ENCODE results near the gene PWWP2B. TPM values are rescaled to one million over a fixed set of nuclear protein-coding genes. Genes with fewer than 3 reads are reported as not detected.

The PWWP2B gene
- total RNA-seq, 2 donors from 2014 or later, result 33.8 to 61.0 TPM

DNA sequence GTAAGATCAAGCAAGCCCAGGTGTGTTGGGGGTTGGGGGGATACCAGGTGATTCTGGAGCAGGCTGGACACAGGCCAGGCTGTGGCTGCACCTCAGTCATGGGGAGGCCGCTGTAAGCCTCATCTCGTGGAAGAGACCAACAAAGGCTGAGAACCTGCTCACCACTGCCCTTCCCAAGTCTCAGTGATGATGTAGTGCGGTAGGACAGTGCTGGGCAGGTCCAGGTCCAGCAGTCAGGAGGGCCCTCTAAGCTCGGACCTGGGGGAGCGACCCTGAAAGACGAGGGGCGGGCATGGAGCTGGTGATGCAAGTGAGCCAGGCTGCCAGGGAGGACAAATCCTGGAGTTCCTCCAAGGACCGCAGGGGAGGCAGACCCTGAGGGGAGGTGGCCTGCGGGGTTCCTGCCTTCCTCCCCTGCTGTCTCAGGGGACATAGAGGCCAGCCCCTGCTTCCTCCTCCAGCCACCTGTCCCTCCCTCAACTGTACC lies 3.3 kb upstream of the PWWP2B start:
- Histone ChIP-seq H3K27me3 (no peaks in the 10 kb centered on the region), H3K27ac (no peak overlapping the region), H3K4me1 (peaks cover 11% of the 10 kb centered on the region), H3K9ac (ENCODE audit: low read depth in 2 of 2, low read length in 2 of 2) (no peak overlapping the region), H3K4me3 (no peak overlapping the region), H3K9me3 (no peaks in the 10 kb centered on the region), H3K36me3 (no peaks in the 10 kb centered on the region)
- TF ChIP-seq, protein P1, sequence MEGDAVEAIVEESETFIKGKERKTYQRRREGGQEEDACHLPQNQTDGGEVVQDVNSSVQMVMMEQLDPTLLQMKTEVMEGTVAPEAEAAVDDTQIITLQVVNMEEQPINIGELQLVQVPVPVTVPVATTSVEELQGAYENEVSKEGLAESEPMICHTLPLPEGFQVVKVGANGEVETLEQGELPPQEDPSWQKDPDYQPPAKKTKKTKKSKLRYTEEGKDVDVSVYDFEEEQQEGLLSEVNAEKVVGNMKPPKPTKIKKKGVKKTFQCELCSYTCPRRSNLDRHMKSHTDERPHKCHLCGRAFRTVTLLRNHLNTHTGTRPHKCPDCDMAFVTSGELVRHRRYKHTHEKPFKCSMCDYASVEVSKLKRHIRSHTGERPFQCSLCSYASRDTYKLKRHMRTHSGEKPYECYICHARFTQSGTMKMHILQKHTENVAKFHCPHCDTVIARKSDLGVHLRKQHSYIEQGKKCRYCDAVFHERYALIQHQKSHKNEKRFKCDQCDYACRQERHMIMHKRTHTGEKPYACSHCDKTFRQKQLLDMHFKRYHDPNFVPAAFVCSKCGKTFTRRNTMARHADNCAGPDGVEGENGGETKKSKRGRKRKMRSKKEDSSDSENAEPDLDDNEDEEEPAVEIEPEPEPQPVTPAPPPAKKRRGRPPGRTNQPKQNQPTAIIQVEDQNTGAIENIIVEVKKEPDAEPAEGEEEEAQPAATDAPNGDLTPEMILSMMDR (IDR thresholded peaks at IDR 0.05), result no peak
- intact Hi-C loops (cut with DNase I), result no loop called here
- DNase-seq, result no peak

DNA sequence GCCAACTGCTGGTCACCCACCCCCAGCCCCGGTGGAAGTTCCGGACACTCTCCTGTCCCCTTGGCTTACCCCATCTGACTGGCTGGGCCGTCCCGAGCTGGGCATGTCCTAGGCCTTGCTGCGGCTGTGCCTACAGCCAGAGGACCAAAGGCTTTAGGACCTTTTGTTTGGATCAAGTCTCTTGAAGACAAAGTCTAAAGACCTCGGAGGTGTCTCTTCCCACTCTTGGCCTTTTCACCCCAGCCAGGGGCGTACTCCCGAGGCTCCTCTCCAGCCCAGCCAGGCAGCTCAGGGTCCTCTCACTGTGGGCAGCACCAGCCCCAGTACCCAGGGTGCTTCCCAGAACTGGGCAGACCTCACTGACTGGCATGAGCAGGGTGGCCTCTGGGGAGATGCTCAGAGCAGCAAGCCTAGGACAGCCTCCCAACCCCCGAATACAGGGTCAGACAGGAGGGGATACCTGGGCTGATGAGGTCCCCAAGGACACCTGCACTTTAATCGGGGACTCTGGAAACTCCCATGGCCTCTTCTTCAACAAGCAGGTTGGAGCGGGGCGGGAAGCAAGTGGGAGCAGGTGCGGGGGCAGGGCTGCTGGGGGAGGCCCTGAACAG lies 2.7 kb upstream of the PWWP2B start:
- intact Hi-C loops (cut with DNase I), result no loop called here
- H3K4me1 ChIP-seq, result peaks cover 15% of the 10 kb centered on the region
- no peaks in the 10 kb centered on the region for H3K36me3 ChIP-seq
- TF ChIP-seq, protein P1 (IDR thresholded peaks at IDR 0.05), result no peak
- no peak overlapping the region for H3K27ac ChIP-seq
- DNase-seq, result no peak
- H3K27me3 ChIP-seq, result no peaks in the 10 kb centered on the region
- no peak overlapping the region for H3K9ac ChIP-seq (ENCODE audit: low read depth in 2 of 2, low read length in 2 of 2)
- H3K9me3 ChIP-seq, result no peaks in the 10 kb centered on the region
- no peak overlapping the region for H3K4me3 ChIP-seq

DNA sequence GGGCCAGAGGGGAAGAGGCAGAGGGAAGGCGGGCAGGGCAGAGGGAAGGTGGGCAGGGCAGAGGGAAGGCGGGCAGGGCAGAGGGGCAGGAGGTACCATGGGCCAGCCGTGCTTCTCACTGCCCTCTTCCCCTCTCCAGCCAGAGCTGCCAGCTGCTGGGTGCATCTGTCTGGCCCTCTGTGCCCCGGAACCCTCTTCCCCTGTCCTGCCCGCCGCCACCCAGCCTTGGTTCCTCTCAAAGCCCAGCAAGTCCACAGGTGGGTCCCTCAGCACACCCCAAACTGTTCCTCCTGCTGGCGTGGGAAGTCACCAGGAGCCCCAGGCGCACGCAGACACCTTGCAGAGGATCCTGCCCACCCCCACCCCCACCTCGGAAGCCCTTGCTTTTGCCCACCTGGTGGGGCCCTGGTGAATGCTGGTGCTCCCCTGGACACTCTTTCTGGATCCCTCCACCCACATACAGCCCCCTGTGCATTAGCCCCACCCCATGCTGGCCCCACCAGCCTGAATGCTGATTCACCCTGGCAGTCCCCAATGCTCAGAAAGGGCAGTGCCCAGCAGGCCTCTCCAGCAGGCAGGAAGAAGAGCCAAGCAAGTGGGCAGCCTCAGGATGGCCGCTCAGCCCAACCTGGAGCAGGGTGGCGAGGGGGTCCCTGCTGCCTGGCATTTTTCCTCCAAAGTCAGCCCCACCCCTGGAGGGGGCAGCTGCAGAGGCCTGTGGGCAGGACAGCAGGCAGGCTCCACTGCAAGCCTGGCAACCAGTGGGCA lies 1.9 kb upstream of the PWWP2B start:
- H3K4me3 ChIP-seq, result peak overlapping the region; percentile 52
- H3K36me3 ChIP-seq, result no peaks in the 10 kb centered on the region
- no peak for DNase-seq
- intact Hi-C loops (cut with DNase I), result no loop called here
- H3K9me3 ChIP-seq, result no peaks in the 10 kb centered on the region
- TF ChIP-seq, protein P1 (IDR thresholded peaks at IDR 0.05), result no peak
- H3K27ac ChIP-seq, result peak overlapping the region; percentile 86
- H3K9ac ChIP-seq (ENCODE audit: low read depth in 2 of 2, low read length in 2 of 2), result peak overlapping the region; percentile 68 to 97
- H3K27me3 ChIP-seq, result no peaks in the 10 kb centered on the region
- peaks cover 24% of the 10 kb centered on the region for H3K4me1 ChIP-seq

DNA sequence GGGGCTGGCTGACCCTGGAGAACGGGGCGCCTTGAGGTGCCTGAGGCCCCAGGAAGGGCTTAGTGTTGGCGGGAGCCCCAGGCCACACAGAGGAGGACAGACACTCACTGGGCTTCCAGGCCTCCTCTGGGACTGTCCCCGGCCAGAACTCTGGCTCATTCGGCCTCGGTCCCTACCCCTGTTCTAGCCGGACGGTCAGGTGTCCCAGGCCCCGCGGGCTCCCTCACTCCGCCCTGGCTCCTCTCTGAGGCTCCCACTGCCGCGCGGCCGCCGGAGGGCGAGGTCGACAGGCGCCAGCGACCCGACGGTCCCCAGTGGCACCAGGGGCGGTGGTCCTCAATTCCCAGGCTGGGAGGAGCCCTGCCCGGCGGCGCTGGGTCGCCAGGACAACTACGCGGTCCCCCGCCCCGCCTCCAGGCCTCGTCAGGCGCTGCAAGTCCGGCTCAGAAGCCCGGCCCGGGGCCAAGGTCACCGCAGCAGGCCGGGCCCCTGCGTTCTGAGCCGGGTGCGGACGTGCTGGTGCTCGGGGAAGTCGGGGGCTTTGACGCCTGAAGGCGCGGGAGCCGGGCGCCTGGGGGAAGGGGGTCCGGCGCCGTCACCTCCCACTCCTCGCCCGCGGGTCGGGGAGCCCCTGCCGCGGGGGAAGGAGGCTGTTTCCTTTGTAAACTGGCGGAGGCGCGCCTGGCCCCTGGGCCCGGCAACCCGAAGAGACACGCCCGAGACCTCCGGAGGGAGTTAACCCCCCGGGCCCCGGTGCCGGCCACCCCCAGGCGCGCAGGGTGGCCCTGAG lies 1.1 kb upstream of the PWWP2B start:
- Histone ChIP-seq H3K36me3 (no peaks in the 10 kb centered on the region), H3K9ac (ENCODE audit: low read depth in 2 of 2, low read length in 2 of 2) (peak overlapping the region; percentile 68 to 97), H3K27me3 (no peaks in the 10 kb centered on the region), H3K4me3 (peak overlapping the region; percentile 52), H3K4me1 (peaks cover 31% of the 10 kb centered on the region), H3K9me3 (no peaks in the 10 kb centered on the region), H3K27ac (peak overlapping the region; percentile 86)
- intact Hi-C loops (cut with DNase I), result no loop called here
- DNase-seq, result peak; percentile 83
- TF ChIP-seq, protein P1 (IDR thresholded peaks at IDR 0.05), result no peak

DNA sequence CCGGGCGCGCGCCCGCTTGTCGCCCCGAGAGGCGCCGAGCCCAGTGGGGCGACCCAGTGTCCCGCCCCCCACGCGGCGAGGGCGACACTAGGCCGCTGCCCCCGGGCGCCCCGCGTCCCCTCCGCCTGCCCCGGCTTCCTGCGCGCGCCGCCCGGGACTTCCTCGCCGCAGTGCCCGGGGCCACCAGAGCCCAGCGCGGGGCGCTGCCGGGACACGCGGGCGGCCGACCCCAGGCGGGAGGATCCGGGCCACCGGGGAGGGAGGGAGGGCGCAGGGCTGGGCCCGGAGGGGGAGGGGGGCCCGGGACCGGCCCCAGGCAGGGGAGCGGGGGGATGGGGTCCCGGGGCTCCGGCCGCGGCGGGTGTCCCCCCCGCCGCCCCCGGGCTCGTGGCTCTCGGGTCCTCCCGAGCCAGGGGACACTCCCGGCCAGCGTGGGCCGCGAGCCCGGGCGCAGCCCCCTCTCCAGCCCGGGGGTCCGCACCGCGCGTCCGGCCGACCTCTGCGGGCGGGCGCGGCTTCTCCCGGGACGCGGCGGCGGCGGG lies 435 bp upstream of the PWWP2B start:
- no peaks in the 10 kb centered on the region for H3K36me3 ChIP-seq
- peak overlapping the region; percentile 68 to 97 for H3K9ac ChIP-seq (ENCODE audit: low read depth in 2 of 2, low read length in 2 of 2)
- no peaks in the 10 kb centered on the region for H3K9me3 ChIP-seq
- H3K27me3 ChIP-seq, result no peaks in the 10 kb centered on the region
- H3K4me1 ChIP-seq, result peaks cover 38% of the 10 kb centered on the region
- H3K4me3 ChIP-seq, result peak overlapping the region; percentile 52
- intact Hi-C loops (cut with DNase I), result no loop called here
- DNase-seq, result no peak
- TF ChIP-seq, protein P1 (IDR thresholded peaks at IDR 0.05), result no peak
- peak overlapping the region; percentile 86 for H3K27ac ChIP-seq
